Stimulated activated naive CD4-positive, alpha-beta T cell (primary cell): ENCODE results near the gene LONRF2.
"Not testable (repeated sequence)": the region's sequence is repeated elsewhere in the genome, so short reads cannot be mapped to it uniquely, and the experiment has no call there.

Experiments
- DNase-seq, 6 experiments: peaks; one replicate each; lab custom pipeline; 2025; lab: John Stamatoyannopoulos, UW

LONRF2 gene

DNA sequence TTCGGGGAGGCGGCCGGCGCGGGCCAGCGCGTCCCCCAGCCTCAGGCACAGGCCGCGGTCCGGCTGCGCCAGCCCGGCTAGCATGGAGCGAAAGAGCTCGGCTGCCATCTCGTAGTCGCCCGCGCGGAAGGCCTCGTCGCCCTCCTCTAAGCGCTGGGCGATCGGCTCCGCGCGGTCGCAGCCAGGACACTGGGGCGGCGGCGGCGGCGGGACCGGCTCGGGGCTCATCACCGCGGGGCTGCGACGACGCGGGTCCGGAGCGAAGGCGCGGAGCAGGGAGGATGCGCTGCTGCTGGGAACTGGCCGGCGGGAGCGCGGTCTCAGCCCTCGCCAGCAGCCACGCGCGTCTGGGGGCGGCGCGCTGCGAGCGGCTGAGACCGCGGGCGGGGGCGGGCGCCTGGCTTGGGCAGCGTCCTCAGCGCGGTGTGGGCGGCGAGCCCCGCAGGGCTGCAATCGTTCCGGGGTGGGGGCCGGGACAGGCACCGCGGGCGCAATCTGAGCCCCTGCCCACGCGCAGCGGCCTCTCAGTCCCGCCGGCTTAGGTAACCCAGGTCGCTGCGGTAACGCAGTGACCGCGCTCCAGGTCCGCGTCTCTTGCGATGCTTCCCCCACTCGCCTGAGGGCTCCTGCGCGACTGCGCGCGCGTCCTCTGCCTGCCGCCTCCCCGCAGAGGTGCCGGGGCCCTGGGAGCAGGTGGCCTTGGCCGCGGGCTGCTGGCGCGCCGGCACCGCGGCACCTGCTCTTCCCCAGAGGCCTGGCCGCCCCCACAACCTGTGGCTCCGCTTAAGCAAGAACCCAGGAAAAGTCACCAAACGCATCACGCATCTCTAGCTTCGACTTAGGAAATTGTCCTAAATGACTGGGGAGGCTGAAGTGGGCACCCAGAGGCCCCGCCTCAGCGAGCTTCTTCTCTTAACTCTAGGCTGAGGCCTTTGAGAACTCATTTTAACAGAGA is at the start of gene LONRF2:
TSS of gene LONRF2 (minus strand) at position 636 of the 955 bp plus-strand sequence. CDS start at position 228, 408 bp downstream.
- DNase-seq = no peak

DNA sequence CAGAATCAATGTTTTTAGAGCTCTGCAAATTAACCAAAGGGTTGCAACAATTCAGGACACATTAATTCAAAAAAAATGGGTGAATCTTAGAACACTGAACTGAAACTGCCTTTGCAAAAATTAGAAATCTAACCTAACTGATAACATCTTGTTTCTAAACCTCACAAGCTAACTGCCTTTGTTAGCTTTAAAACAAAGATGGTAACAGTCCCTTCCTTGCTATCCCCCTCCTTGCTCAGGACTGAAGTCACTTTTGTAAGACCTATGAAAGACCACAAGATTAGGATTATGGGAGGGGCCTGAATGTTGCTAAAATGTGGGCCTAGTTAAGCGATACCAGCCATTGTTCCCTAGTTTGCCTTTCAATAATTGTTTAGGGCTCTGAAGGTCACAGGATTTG is 44.9 kb upstream of the LONRF2 start:
- no peak for DNase-seq

- DNase-seq = no peak
Measured at GRCh38 chr2:100365434-100365833, 43.1 kb upstream of the LONRF2 start.

DNA sequence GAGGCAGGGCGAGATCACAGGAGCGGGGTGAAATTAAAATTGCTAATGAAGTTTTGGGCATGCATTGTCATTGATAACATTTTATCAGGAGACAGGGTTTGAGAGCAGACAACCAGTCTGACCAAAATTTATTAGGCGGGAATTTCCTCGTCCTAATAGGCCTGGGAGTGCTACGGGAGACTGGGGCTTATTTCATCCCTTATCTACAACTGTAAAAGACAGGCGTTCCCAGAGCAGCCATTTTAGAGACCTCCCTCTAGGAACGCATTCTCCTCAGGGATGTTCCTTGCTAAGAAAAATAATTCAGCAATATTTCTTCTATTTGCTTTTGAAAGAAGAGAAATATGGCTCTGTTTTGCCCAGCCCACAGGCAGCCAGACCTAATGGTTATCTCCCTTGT is 40.0 kb upstream of the LONRF2 start:
- not testable (repeated sequence) for DNase-seq

DNA sequence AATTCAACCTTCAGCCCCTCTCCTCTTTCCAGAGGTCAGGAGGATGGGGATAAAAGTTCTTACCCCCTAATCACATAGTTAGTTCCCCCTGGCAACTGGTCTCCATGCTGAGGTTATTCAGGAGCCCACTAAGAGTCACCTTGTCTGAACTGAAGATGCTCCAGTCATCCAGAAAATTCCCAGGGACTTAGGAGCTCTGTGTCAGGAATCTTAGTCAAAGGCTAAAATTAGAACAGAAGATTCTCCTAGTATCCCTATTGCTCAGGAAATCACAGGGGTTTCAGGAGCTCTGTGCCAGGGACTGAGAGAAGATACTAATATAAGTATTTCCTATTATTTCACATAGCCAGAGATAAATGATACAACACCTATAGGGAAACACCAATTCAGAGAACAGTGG is 37.3 kb upstream of the LONRF2 start:
- DNase-seq = no peak

- no peak for DNase-seq
Measured at GRCh38 chr2:100358554-100358953, 36.3 kb upstream of the LONRF2 start.

DNA sequence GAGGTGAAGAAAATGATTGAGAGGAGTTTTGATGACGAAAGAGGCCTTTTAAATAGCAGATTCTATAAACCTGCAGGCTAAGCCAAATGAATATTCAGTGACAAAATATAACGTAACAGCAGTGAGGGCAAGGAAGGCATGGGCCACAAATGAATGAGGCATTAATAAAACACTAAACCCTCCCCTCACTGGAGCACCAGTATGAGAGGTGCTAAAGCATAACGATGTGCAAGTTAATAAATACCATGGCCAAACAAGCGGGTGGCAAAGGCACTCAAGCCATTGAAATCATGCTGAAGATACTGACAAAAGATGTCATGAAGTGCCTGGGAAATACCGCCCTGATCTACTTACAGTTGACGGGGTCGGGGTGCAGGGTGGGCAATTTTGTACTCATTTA is 30.2 kb upstream of the LONRF2 start:
- no peak for DNase-seq

- no peak for DNase-seq
Measured at GRCh38 chr2:100350661-100351185, 28.4 kb upstream of the LONRF2 start.

- not testable (repeated sequence) for DNase-seq
Measured at GRCh38 chr2:100345144-100345543, 22.8 kb upstream of the LONRF2 start.

DNA sequence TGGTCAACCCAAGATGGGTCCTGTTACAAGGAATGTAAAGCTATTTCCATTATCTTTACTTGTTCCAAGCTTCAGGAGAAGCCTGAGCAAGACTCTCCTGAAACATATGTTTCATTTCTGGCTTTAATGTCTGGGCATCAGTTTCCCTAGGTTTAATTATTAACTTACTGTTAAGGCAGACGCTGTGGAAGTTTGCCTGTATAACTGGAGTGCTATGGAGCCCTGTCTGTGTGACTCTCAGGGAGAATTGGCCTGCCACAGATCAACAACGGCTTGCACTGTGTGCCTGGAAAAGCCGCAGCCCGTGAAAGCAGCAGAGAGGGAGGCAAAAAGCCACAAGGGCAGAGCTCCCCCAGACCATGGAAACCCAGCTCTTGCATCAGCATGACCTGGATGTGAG is 22.1 kb upstream of the LONRF2 start:
- no peak for DNase-seq

DNA sequence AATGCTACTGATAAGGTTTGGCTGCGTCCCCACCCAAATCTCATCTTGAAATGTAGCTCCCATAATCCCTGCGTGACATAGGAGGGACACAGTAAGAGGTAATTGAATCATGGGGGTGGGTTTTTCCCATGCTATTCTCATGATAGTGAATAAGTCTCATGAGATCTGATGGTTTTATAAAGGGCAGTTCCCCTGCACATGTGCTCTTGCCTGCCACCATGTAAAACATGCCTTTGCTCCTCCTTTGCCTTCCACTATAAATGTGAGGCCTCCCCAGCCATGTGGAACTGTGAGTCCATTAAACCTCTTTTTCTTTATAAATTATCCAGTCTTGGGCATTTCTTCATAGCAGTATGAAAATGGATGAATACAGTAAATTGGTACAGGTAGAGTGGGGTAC is 20.2 kb upstream of the LONRF2 start:
- not testable (repeated sequence) for DNase-seq

GRCh38 chr2:100339823-100340222 is 17.5 kb upstream of the LONRF2 start:
- no peak for DNase-seq

- no peak for DNase-seq
Measured at GRCh38 chr2:100334929-100335328, 12.6 kb upstream of the LONRF2 start.

GRCh38 chr2:100327742-100328141 is 5.4 kb upstream of the LONRF2 start:
- DNase-seq = no peak

- DNase-seq = no peak
Measured at GRCh38 chr2:100321179-100321865, 979 bp downstream of the LONRF2 start.

DNA sequence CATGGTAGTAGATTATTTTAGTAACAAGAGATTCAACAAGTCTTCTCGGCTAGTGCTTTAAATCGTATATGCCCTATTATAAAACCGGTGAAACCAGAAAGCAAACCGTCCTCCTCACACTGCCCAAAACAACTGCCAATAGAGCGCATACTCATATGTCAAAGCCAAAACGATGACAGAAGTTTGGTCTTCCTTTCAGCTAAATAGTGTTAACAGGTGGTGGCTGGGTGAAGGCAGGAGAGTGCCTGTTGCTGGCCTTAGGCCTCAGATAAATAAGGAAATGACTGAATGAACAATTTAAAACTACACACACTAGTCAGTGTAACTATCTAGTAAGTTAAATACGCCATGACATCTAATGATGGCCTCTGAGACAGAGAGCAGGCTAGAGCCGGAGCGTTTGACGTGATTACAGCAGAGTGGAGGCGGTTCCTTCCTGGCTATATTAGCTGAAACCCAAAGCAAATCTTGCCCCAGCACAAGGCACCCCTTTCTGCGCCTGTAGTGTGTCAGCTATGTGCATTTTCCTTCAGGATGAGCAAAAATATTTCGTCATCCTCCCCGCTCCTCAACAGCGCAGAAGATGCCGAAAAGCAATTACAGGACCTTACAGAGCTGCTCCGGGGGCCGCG is 1.6 kb downstream of the LONRF2 start:
- no peak for DNase-seq

GRCh38 chr2:100317634-100318033 is 4.7 kb downstream of the LONRF2 start:
- no peak for DNase-seq

GRCh38 chr2:100309973-100310719 is 12.2 kb downstream of the LONRF2 start:
- no peak for DNase-seq

DNA sequence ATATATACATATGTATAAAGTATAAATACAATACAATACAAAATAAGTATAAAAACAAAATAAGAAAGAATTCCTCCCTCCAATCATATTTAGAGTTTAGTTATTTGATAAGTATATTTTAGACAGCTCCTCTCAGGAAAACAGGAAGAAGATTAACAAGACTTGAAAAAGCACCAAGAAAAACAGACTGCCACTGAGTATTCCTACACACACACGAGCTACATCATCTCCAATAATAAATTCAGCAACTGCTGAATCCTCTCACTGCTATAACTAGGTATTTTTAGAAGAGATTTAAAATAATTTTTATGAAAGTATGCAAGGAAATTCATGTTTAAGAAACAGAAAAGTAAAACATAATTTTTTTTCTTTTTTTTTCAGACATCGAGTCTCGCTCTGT is 13.0 kb downstream of the LONRF2 start:
- no peak for DNase-seq

- no peak for DNase-seq
Measured at GRCh38 chr2:100303744-100304143, 18.6 kb downstream of the LONRF2 start.

- no peak for DNase-seq
Measured at GRCh38 chr2:100302585-100302892, 19.8 kb downstream of the LONRF2 start.
